ENCODE measurements around the gene PSD.

Gene PSD

DNA sequence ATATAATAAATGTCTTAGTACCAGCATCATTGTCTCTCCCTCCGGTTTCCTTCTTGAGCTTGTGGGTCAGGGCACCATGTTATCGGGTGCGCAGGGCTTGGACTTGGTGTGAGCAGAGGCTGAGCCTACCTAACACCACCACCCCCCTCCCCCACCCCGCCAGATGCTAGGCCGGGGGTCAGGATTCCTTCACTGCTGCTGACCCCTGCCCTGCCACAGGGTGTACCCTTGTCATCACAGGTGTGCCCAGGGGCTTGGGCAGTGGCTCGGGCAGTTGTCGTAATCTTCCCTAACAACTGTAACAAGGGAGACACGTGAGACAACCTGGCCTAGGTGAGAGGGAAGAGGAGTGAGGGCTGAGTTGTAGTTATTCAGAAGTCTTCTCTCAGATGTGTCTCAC lies 35.7 kb downstream of the PSD start:
- no peak for DNase-seq

- no peak for DNase-seq
Measured at GRCh38 chr10:102381983-102382382, 36.6 kb downstream of the PSD start.

GRCh38 chr10:102379383-102379782 lies 39.2 kb downstream of the PSD start:
- no peak for DNase-seq

DNA sequence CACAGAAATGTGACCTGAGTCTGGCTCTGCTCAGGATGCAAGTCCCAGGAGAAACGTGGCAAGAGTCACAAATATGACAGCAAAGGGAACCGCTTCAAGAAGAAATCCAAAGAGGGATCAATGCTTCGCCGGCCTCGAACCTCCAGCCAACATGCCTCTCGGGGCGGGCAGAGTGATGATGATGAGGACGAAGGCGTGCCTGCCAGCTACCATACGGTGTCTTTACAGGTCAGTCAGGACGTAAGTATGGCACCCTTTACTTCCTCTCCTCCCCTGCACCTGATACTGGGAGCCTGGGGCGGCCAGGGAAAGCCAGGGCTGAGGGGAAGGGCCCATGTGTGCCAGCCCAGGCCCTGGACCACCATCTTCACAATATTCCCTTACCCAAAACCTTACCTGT lies 41.7 kb downstream of the PSD start:
- DNase-seq: no peak

DNA sequence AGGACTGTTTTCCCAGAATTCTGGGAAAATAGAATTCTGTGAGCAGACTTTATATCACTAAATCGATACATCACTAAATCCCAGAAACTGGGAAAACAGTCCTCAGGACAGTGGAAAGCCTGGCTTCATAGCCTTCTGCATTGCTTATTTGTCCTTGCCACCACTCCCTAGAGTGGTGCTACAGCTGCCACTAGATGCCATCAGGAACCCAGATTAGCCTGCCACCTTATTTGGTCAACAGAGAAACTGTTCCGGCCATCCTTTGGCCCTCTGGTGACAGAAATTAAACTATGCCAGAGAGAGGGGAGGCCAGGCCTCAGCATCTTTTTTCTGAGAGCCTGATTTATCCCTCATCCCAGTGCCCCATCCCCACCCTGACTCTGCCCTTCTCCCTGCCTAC lies 42.7 kb downstream of the PSD start:
- no peak for DNase-seq

DNA sequence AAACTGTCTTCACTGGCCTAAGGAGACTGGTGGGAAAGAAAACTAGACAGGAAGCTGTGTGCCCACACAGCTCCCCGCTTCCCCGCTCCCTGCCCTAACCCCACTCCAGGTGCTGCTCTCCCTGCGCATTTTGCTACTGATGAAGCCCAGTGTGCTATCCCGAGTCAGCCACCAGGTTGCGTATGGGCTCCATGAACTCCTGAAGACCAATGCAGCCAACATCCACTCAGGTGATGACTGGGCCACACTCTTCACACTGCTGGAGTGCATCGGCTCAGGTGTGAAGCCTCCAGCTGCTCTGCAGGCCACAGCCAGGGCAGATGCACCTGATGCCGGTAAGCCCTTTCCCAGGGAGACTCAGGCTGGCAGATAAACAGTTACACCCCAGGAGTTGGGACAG lies 43.3 kb downstream of the PSD start:
- no peak for DNase-seq

DNA sequence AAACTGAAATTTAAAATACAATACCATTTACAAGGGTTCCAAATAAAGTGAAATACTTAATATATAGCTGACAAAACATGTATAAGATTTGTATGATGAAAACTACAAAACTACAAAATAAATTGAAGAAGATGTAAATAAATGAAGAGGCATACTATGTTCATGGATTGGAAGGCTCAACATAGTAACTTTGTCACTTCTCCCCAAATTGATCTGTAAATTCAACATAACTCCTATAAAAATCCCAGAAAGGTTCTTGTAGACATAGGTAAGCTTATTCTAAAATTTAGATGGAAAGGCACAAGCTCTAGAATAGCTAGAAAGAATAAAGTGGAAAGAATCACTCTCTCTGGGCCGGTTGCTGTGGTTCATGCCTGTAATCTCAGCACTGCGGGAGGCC lies 47.3 kb downstream of the PSD start:
- no peak for DNase-seq

DNA sequence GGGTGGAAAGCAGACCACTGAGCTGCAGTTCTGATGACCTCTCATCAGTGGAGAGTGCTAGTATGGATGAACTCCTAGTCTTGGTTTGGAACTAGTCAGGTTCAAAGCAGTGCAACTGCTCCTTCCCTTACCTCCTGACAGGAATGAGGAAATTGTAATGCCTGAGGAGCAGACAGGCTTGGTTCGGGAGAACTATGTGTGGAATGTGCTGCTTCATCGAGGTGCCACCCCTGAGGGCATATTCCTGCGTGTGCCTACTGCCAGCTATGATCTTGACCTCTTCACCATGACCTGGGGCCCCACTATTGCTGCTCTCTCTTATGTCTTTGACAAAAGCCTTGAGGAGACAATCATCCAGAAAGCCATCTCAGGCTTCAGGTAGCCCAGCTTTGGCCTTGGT lies 50.5 kb downstream of the PSD start:
- DNase-seq: no peak

DNA sequence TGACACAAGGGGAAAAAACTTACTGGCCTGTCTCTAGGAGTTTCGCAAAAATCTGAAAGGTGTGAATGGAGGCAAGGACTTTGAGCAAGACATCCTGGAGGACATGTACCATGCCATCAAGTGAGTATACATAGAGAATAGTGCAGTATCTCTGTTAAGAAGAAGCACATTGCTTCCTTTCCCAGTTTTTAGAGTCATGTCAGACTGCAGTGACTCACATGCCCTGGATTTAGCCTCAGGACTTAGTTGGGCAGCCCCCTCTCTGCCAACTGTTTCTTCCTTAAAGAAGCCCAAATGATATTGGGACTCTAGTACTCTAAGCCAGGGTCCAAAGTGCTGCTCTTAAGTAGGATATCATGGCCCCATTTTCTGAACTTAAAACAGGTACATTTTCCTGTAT lies 51.1 kb downstream of the PSD start:
- no peak for DNase-seq

- DNase-seq: no peak
Measured at GRCh38 chr10:102358712-102359382, 59.7 kb downstream of the PSD start.

DNA sequence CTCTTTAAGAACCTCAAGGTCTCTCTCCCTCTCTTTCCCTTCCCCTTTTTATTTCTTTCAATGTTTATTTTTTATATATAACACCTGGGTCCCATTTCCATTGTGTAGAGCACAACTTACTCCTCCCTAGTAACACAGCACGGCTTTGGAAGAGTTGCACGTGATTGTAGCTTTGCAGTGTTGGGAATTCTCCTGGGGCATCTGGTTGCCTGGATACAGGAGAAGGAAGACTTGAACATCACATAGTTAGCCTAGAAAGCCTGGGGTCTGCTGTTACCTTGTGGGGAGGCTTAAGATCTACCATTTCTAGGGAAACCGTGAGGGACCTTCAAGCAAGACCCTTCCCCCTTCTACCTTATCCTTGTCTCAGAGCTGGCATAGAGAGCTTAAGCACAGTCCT lies 64.1 kb downstream of the PSD start:
- no peak for DNase-seq

All from CD4-positive, alpha-beta T cell treated with Interferon gamma for 1 hour (primary cell).